HEK293 (cell line): Measurements from ENCODE around the gene GPR141.

Experiments
- CTCF ChIA-PET: fragments of 350-600 bp; formaldehyde crosslinking; extraction: SDS; loops from one replicate; lab custom pipeline; 2021; ENCODE audit warnings: antibody characterized with exemption; lab: Yijun Ruan, JAX
- POLR2A ChIA-PET: fragments of 300-600 bp; formaldehyde crosslinking; extraction: SDS; loops from one replicate; lab custom pipeline; 2020; ENCODE audit warnings: antibody characterized with exemption, inconsistent platforms; lab: Yijun Ruan, JAX
- H3K27ac ChIP-seq: fragments of 200-500 bp; sonication (Bioruptor generic); 2 replicates; pipeline ENCODE4 v1.5.1; 2014; ENCODE audit warnings: low read depth, low read length, control low read depth, inconsistent platforms; ENCODE audit errors: extremely low read depth
- H3K36me3 ChIP-seq, 2 experiments: fragments of 200-500 bp in 1 of 2; sonication (Bioruptor generic) in 1 of 2; 1 replicate in 1 of 2; 2 replicates in 1 of 2; pipeline ENCODE4 v1.5.1; 2014 to 2017; ENCODE audit warnings: inconsistent platforms in 2 of 2, low read length in 2 of 2; ENCODE audit not compliant: control insufficient read depth in 2 of 2, insufficient read depth in 1 of 2
- H3K4me1 ChIP-seq: fragments of 200-500 bp; sonication (Bioruptor generic); 2 replicates; pipeline ENCODE4 v1.5.1; 2014; ENCODE audit warnings: mild to moderate bottlenecking, low read length, inconsistent platforms; ENCODE audit not compliant: control insufficient read depth, insufficient read depth
- H3K4me3 ChIP-seq: 2 replicates; pipeline ENCODE4 v1.5.1; 2011; ENCODE audit warnings: low read depth, mild to moderate bottlenecking, control low read depth, low read length, moderate library complexity
- H3K9me3 ChIP-seq: fragments of 200-500 bp; sonication (Bioruptor generic); 2 replicates; pipeline ENCODE4 v1.5.1; 2014; ENCODE audit warnings: low read depth, low read length, inconsistent platforms; ENCODE audit not compliant: control insufficient read depth, insufficient read depth
- GLIS1 ChIP-seq: fragments of 450-650 bp; formaldehyde crosslinking; IDR thresholded peaks from 2 replicates; pipeline ENCODE4 v1.5.1; 2016; ENCODE audit warnings: missing biosample characterization, missing genetic modification characterization
- KLF17 ChIP-seq: fragments of 450-650 bp; formaldehyde crosslinking; IDR thresholded peaks from 2 replicates; pipeline ENCODE4 v1.5.1; 2016; ENCODE audit warnings: missing biosample characterization, missing genetic modification characterization
- SCRT1 ChIP-seq: fragments of 450-650 bp; formaldehyde crosslinking; IDR thresholded peaks from 2 replicates; pipeline ENCODE4 v1.5.1; 2016; ENCODE audit warnings: missing biosample characterization, missing genetic modification characterization, borderline replicate concordance
- SCRT2 ChIP-seq: fragments of 450-650 bp; formaldehyde crosslinking; IDR thresholded peaks from 2 replicates; pipeline ENCODE4 v1.5.1; 2016; ENCODE audit warnings: missing biosample characterization, missing genetic modification characterization
- TRIM28 ChIP-seq: IDR thresholded peaks from 2 replicates; pipeline ENCODE4 v1.6.1; 2011; ENCODE audit warnings: low read length, control low read depth, borderline replicate concordance
- ZBTB21 ChIP-seq: fragments of 450-650 bp; formaldehyde crosslinking; IDR thresholded peaks from 2 replicates; pipeline ENCODE4 v1.5.1; 2017; ENCODE audit warnings: missing biosample characterization, missing genetic modification characterization
- ZBTB26 ChIP-seq: fragments of 450-650 bp; formaldehyde crosslinking; optimal IDR thresholded peaks from 2 replicates; pipeline ENCODE3; 2016; ENCODE audit warnings: missing biosample characterization, mild to moderate bottlenecking, missing genetic modification characterization
- ZEB2 ChIP-seq: fragments of 450-650 bp; formaldehyde crosslinking; IDR thresholded peaks from 2 replicates; pipeline ENCODE4 v1.5.1; 2016; ENCODE audit warnings: missing biosample characterization, missing genetic modification characterization
- ZFHX2 ChIP-seq: fragments of 450-650 bp; formaldehyde crosslinking; conservative IDR thresholded peaks from 2 replicates; pipeline ENCODE4 v1.5.1; 2016; ENCODE audit warnings: missing biosample characterization, missing genetic modification characterization
- ZFP3 ChIP-seq: fragments of 450-650 bp; formaldehyde crosslinking; IDR thresholded peaks from 2 replicates; pipeline ENCODE4 v1.5.1; 2016; ENCODE audit warnings: low read depth, missing biosample characterization, missing genetic modification characterization
- ZNF10 ChIP-seq: fragments of 450-650 bp; formaldehyde crosslinking; IDR thresholded peaks from 2 replicates; pipeline ENCODE4 v1.5.1; 2017; ENCODE audit warnings: missing biosample characterization, missing genetic modification characterization
- ZNF146 ChIP-seq: fragments of 450-650 bp; formaldehyde crosslinking; IDR thresholded peaks from 2 replicates; pipeline ENCODE4 v1.5.1; 2016; ENCODE audit warnings: missing biosample characterization, missing genetic modification characterization
- ZNF169 ChIP-seq: fragments of 450-650 bp; formaldehyde crosslinking; IDR thresholded peaks from 2 replicates; pipeline ENCODE4 v1.5.1; 2016; ENCODE audit warnings: missing biosample characterization, missing genetic modification characterization
- ZNF23 ChIP-seq: fragments of 450-650 bp; formaldehyde crosslinking; IDR thresholded peaks from 2 replicates; pipeline ENCODE4 v1.5.1; 2016; ENCODE audit warnings: missing biosample characterization, missing genetic modification characterization, borderline replicate concordance
- ZNF24 ChIP-seq: fragments of 450-650 bp; formaldehyde crosslinking; IDR thresholded peaks from 2 replicates; pipeline ENCODE4 v1.5.1; 2016; ENCODE audit warnings: missing biosample characterization, missing genetic modification characterization
- ZNF394 ChIP-seq: fragments of 450-650 bp; formaldehyde crosslinking; IDR thresholded peaks from 2 replicates; pipeline ENCODE4 v1.5.1; 2016; ENCODE audit warnings: missing biosample characterization, missing genetic modification characterization, mild to moderate bottlenecking, moderate library complexity, borderline replicate concordance
- ZNF513 ChIP-seq: fragments of 450-650 bp; IDR thresholded peaks from 2 replicates; pipeline ENCODE4 v1.5.1; 2018; ENCODE audit warnings: missing biosample characterization, missing genetic modification characterization
- ZNF548 ChIP-seq: fragments of 450-650 bp; formaldehyde crosslinking; IDR thresholded peaks from 2 replicates; pipeline ENCODE4 v1.5.1; 2016; ENCODE audit warnings: missing biosample characterization, missing genetic modification characterization
- ZNF560 ChIP-seq: fragments of 450-650 bp; formaldehyde crosslinking; IDR thresholded peaks from 2 replicates; pipeline ENCODE4 v1.5.1; 2017; ENCODE audit warnings: missing biosample characterization, missing genetic modification characterization, borderline replicate concordance
- ZNF624 ChIP-seq: fragments of 450-650 bp; formaldehyde crosslinking; IDR thresholded peaks from 2 replicates; pipeline ENCODE4 v1.5.1; 2017; ENCODE audit warnings: missing biosample characterization, missing genetic modification characterization
- ZNF664 ChIP-seq: fragments of 450-650 bp; formaldehyde crosslinking; IDR thresholded peaks from 2 replicates; pipeline ENCODE4 v1.5.1; 2016; ENCODE audit warnings: missing biosample characterization, missing genetic modification characterization
- ZNF677 ChIP-seq: fragments of 450-650 bp; IDR thresholded peaks from 2 replicates; pipeline ENCODE4 v1.5.0; 2018; ENCODE audit warnings: missing biosample characterization, mild to moderate bottlenecking, missing genetic modification characterization, moderate library complexity
- ZSCAN23 ChIP-seq: fragments of 450-650 bp; formaldehyde crosslinking; IDR thresholded peaks from 2 replicates; pipeline ENCODE4 v1.5.1; 2016; ENCODE audit warnings: missing biosample characterization, missing genetic modification characterization
- TF ChIP-seq, protein P1 (sequence below): fragments of 450-650 bp; formaldehyde crosslinking; IDR thresholded peaks from 2 replicates; pipeline ENCODE4 v1.5.0; 2017; ENCODE audit warnings: missing biosample characterization, missing genetic modification characterization, borderline replicate concordance

Gene GPR141

GRCh38 chr7:37672926-37673325, 10.6 kb upstream of the GPR141 start:
- TF ChIP-seq, protein P1, sequence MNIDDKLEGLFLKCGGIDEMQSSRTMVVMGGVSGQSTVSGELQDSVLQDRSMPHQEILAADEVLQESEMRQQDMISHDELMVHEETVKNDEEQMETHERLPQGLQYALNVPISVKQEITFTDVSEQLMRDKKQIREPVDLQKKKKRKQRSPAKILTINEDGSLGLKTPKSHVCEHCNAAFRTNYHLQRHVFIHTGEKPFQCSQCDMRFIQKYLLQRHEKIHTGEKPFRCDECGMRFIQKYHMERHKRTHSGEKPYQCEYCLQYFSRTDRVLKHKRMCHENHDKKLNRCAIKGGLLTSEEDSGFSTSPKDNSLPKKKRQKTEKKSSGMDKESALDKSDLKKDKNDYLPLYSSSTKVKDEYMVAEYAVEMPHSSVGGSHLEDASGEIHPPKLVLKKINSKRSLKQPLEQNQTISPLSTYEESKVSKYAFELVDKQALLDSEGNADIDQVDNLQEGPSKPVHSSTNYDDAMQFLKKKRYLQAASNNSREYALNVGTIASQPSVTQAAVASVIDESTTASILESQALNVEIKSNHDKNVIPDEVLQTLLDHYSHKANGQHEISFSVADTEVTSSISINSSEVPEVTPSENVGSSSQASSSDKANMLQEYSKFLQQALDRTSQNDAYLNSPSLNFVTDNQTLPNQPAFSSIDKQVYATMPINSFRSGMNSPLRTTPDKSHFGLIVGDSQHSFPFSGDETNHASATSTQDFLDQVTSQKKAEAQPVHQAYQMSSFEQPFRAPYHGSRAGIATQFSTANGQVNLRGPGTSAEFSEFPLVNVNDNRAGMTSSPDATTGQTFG, result no peak
- TF ChIP-seq SCRT2, result no peak
- TF ChIP-seq GLIS1, result no peak
- TF ChIP-seq ZNF169 (tag by site-specific recombination), result no peak
- TF ChIP-seq ZEB2, result no peak
- POLR2A ChIA-PET, result no interaction called here
- CTCF ChIA-PET, result no interaction called here
- Histone ChIP-seq H3K4me1 (no peaks in the 10 kb centered on the region), H3K9me3 (no peaks in the 10 kb centered on the region), H3K27ac (no peak overlapping the region), H3K36me3 (no peaks in the 10 kb centered on the region), H3K4me3 (no peak overlapping the region)

DNA sequence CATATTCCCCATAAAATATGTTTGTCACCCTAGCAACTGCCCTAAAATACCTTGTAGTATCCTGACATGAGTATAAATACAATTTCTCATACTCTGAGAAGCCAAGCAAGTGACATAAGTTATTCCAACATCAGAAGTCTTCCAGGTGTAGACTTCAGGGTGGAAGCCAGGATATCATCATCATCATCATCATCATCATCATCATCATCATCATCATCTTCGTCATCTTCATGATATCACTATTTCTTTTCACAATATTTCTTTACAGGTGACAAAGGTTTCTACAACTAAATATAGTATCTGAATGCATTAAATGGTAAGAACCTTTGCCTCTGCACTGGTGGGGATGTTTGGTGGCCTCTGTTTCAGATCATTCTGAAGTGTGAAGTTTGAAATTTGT, 10.0 kb upstream of the GPR141 start:
- H3K27ac ChIP-seq, result no peak overlapping the region

GRCh38 chr7:37674531-37674930, 9.0 kb upstream of the GPR141 start:
- POLR2A ChIA-PET, result no interaction called here
- Histone ChIP-seq H3K9me3 (no peaks in the 10 kb centered on the region), H3K36me3 (no peaks in the 10 kb centered on the region), H3K4me1 (no peaks in the 10 kb centered on the region), H3K27ac (no peak overlapping the region), H3K4me3 (no peak overlapping the region)
- TF ChIP-seq ZNF664 (tag by site-specific recombination) (no peak), ZNF624 (no peak), ZNF677 (tag by site-specific recombination) (no peak)
- CTCF ChIA-PET, result interaction anchor here (0.6 to 1.2 kb wide), 2 partner anchors 390 to 465 kb away, joined by 3 to 4 read pairs; no protein-coding TSS in a partner anchor

More for the DNA sequence above, 10.0 kb upstream of the GPR141 start:
- ChIA-PET POLR2A (no interaction called here), CTCF (no interaction called here)
- Histone ChIP-seq H3K36me3 (no peaks in the 10 kb centered on the region), H3K4me3 (no peak overlapping the region), H3K4me1 (no peaks in the 10 kb centered on the region), H3K9me3 (no peaks in the 10 kb centered on the region)
- TF ChIP-seq ZNF394 (tag by site-specific recombination) (no peak), ZNF24 (tag by site-specific recombination) (no peak), TRIM28 (no peak), ZFP3 (no peak), ZNF169 (tag by site-specific recombination) (no peak), ZNF513 (tag by site-specific recombination) (peak; percentile 90), ZNF548 (tag by site-specific recombination) (no peak)

DNA sequence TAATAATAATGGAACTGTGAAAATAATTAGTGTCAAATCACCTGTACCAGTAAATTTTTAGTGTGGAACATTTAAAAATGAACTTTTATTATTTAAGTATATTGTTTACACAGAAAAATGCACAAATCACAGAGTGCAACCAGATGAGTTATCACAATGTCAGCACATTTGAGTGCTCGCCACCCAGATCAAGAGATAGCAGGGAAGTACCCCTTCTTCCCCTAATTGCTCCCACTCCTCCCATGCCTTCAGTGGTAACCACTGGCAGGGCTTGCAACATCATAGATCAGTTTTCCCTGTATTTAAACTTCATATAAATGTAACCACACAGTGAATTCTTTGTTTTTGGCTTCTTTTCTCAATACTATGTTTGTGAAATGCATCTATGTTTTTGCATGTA, 7.8 kb upstream of the GPR141 start:
- ChIA-PET CTCF (interaction anchor here (1.2 kb wide), 1 partner anchor 391 kb away, joined by 4 read pairs; no protein-coding TSS in a partner anchor), POLR2A (no interaction called here)
- Histone ChIP-seq H3K27ac (no peak overlapping the region), H3K9me3 (no peaks in the 10 kb centered on the region), H3K4me1 (no peaks in the 10 kb centered on the region), H3K36me3 (no peaks in the 10 kb centered on the region), H3K4me3 (no peak overlapping the region)
- TF ChIP-seq ZNF146 (tag by site-specific recombination) (no peak), ZNF10 (tag by site-specific recombination) (no peak), ZSCAN23 (tag by site-specific recombination) (no peak), SCRT1 (tag by site-specific recombination) (no peak), ZBTB26 (no peak), ZNF664 (tag by site-specific recombination) (no peak), ZFHX2 (no peak), ZBTB21 (tag by site-specific recombination) (no peak), KLF17 (tag by site-specific recombination) (no peak), ZNF23 (no peak), ZNF560 (no peak)
